NT2/D1 (cell line): ENCODE measurements around the gene USB1.

Source experiments
- DNase-seq: peaks from one replicate; pipeline ENCODE4 v3.0.0-alpha.2; 2011; ENCODE audit warnings: low read depth, low spot score
- H3K27me3 ChIP-seq: 2 replicates; pipeline ENCODE4 v1.6.0; 2011; ENCODE audit warnings: mild to moderate bottlenecking; ENCODE audit not compliant: insufficient read length, insufficient read depth
- H3K36me3 ChIP-seq: 2 replicates; pipeline ENCODE4 v1.6.1; 2011; ENCODE audit warnings: mild to moderate bottlenecking, low read length, mixed read lengths; ENCODE audit not compliant: insufficient read depth, insufficient read length
- H3K4me1 ChIP-seq: 2 replicates; pipeline ENCODE4 v1.5.1; 2011; ENCODE audit not compliant: insufficient read depth, insufficient read length
- H3K4me3 ChIP-seq: 2 replicates; pipeline ENCODE4 v1.5.1; 2011; ENCODE audit warnings: low read depth; ENCODE audit not compliant: insufficient read length
- H3K9ac ChIP-seq: 2 replicates; pipeline ENCODE4 v1.6.0; 2011; ENCODE audit warnings: low read depth; ENCODE audit not compliant: insufficient read length
- H3K9me3 ChIP-seq: 2 replicates; pipeline ENCODE4 v1.5.1; 2011; ENCODE audit warnings: mild to moderate bottlenecking, low read length; ENCODE audit not compliant: insufficient read depth
- SUZ12 ChIP-seq: IDR thresholded peaks from 2 replicates; pipeline ENCODE4 v1.6.1; 2011; ENCODE audit not compliant: insufficient read length, insufficient read depth; ENCODE audit errors: extremely low read depth
- YY1 ChIP-seq: IDR thresholded peaks from 2 replicates; pipeline ENCODE4 v1.6.1; 2011; ENCODE audit not compliant: insufficient read length, insufficient read depth
- ZNF274 ChIP-seq: IDR thresholded peaks from 2 replicates; pipeline ENCODE4 v1.6.1; 2011; ENCODE audit warnings: mild to moderate bottlenecking, low read depth, low read length

The USB1 gene

DNA sequence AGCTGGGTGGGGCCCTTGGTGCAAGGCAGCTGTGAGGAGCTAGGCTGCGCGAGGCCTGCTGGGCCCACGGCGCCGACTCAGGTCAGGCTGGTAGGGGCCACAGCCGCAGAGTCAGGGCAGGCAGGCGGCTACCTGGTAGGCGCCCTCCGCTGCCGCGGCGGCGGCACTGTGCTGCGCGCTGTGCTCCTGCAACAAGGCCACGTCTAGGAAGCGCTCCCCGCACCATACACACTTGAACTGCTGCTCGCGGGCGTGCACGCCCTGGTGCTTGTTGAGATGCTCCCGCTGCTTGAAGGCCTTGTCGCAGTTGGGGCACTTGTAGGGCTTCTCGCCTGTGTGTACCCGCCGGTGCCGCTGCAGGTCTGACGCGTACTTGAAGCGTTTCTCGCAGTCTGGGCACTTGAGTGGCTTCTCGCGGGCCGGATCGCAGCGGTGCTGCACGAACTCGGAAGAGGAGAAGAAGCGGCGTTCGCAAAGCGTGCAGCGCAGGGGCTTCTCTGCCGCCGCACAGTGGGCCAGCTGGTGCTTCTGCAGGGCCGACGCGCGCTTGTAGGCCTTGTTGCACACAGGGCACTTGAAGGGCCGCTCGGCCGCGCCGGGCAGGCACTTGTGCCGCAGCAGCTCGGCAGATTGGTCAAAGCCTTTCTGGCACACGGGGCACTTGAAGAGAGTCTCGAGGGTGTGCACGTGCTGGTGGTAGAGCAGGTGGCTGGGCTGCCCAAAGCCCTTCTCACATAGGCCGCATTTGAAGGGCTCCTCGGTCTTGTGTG lies 4.6 kb upstream of the USB1 start:
- peaks cover 28% of the 10 kb centered on the region for H3K4me1 ChIP-seq
- H3K9me3 ChIP-seq, result no peaks in the 10 kb centered on the region
- H3K4me3 ChIP-seq, result no peak overlapping the region
- H3K36me3 ChIP-seq, result peaks cover 40% of the 10 kb centered on the region
- H3K27me3 ChIP-seq, result no peaks in the 10 kb centered on the region
- DNase-seq, result no peak
- TF ChIP-seq SUZ12, result no peak
- TF ChIP-seq YY1, result no peak
- no peak for TF ChIP-seq ZNF274
- no peak overlapping the region for H3K9ac ChIP-seq

DNA sequence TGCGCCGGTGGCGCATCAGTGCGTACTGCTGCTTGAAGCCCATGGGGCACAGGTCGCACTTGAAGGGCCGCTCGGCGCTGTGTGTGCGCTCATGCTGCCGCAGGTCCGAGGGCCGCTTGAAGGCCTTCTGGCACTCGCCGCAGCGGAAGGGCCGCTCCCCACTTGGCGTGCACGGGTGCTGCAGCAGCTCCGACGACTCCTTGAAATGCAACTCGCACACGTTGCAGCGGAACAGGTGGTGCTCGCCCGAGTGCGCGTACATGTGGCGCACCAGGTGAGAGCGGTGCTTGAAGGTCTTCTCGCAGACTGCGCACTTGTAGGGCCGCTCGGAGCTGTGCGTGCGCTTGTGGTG lies 4.1 kb upstream of the USB1 start:
- Histone ChIP-seq H3K4me1 (peaks cover 30% of the 10 kb centered on the region), H3K27me3 (no peaks in the 10 kb centered on the region), H3K9me3 (no peaks in the 10 kb centered on the region), H3K9ac (no peak overlapping the region), H3K36me3 (peaks cover 41% of the 10 kb centered on the region), H3K4me3 (no peak overlapping the region)
- no peak for TF ChIP-seq SUZ12
- no peak for TF ChIP-seq YY1
- TF ChIP-seq ZNF274, result no peak
- DNase-seq, result no peak

DNA sequence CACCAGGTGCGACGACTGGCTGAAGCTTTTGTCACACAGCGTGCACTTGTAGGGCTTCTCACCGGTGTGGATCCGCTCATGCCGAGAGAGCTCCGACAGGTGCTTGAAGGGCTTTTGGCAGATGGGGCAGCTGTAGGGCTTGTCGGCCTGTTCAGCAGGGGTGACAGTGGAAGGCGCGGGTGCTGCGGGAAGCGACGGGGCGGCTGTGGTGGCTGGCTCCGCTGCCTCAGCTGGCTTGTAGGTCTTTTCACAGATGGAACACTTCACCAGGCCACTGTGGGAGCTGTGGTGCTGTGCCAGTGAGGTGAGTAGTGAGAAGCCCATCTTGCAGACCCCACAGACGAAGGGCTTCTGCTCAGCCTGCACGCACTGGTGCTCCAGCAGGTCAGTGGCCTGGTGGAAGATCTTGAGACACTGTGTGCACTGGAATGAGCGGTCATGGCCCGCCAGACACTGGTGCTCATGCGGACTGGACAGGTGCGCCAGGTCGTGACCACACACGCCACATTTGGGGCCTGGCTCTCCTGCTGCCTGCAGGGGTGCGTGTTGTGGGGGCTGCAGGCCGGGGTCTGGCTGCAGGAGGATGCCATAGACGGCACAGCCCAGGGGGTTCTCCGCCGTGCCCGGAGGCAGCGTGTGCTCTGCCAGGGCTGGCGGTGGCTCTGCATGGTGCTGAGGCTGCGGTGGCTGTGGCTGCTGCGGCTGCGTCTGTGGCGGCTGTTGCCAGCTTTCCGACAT lies 3.5 kb upstream of the USB1 start:
- no peak for DNase-seq
- Histone ChIP-seq H3K4me3 (no peak overlapping the region), H3K36me3 (peaks cover 47% of the 10 kb centered on the region), H3K9ac (no peak overlapping the region), H3K27me3 (no peaks in the 10 kb centered on the region), H3K9me3 (no peaks in the 10 kb centered on the region), H3K4me1 (peaks cover 29% of the 10 kb centered on the region)
- TF ChIP-seq ZNF274 (no peak), SUZ12 (no peak), YY1 (no peak)

DNA sequence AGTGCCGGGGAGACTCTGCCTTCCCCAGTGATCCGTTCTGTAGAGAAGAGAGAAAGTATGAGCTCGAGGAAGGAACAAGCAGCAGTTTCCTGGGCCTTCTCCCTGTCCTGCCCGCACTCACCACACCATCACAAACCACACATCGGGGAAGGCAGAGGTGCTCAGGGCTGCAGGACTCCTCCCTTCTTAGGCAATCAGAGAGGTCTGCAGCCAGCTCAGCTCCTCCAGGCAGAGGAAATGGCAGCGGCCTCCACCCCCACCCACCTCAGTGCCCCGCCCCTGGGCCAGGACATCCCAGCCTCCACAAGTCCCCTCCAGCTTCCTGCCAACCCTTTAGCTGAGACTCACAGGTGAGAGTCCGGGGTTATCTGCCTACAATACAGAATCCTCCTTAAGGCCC lies 2.7 kb upstream of the USB1 start:
- Histone ChIP-seq H3K4me1 (peaks cover 29% of the 10 kb centered on the region), H3K9ac (peak overlapping the region; percentile 69), H3K9me3 (no peaks in the 10 kb centered on the region), H3K4me3 (no peak overlapping the region), H3K27me3 (no peaks in the 10 kb centered on the region), H3K36me3 (peaks cover 54% of the 10 kb centered on the region)
- TF ChIP-seq ZNF274 (no peak), YY1 (no peak), SUZ12 (no peak)
- no peak for DNase-seq

DNA sequence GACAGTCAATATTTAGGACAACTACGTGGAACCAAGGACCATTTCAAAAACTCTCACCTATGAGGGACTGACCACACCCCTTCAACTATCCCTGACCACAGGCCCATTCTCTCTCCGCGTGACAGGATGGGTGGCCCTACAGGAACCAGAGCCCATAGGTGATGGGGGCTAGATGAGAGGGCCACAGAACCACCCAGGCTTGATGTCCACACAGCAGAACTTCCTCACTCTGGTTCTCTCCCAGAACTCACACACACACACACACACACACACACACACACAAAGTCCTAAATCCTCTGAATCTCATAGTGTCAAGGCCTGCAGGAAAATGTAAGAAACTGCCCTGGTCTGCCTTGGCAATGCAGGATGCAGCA lies 2.2 kb upstream of the USB1 start:
- Histone ChIP-seq H3K9ac (peak overlapping the region; percentile 81), H3K27me3 (no peaks in the 10 kb centered on the region), H3K4me3 (no peak overlapping the region), H3K9me3 (no peaks in the 10 kb centered on the region), H3K4me1 (peaks cover 29% of the 10 kb centered on the region), H3K36me3 (peaks cover 55% of the 10 kb centered on the region)
- DNase-seq, result no peak
- no peak for TF ChIP-seq SUZ12
- no peak for TF ChIP-seq YY1
- no peak for TF ChIP-seq ZNF274

DNA sequence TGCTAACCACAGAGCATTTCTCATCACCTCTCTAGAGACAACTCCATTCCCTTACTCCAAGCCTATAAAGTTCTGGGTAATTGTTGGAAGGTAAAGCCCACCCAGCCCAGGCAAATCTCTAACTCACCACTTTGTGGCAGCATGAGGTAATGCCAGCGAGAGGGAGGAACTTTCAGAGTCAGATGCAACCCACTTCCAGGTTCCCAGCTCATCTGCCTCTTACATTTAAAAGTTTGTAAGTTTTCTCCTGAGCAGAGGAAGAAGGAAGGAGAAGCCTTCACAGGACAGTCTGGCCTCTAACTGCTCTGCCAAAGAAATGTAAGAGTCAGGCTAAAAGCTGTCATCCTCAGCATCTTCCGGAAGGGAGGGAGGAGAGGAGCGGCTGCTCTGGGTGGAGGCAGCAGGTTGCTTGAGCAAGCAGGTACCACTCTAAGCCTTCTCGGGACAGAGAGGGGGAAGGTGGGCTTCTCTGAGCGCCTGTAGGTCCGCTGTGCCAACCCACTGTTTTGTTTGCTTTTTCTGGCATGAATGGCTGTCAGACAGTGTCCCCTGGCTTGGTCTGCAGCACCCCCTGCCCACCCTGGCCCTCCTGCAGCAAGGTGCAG lies 1.7 kb upstream of the USB1 start:
- Histone ChIP-seq H3K9ac (peak overlapping the region; percentile 81), H3K36me3 (peaks cover 55% of the 10 kb centered on the region), H3K4me3 (peak overlapping the region; percentile 85), H3K4me1 (peaks cover 29% of the 10 kb centered on the region), H3K27me3 (no peaks in the 10 kb centered on the region), H3K9me3 (no peaks in the 10 kb centered on the region)
- no peak for DNase-seq
- TF ChIP-seq ZNF274 (no peak), SUZ12 (no peak), YY1 (no peak)
